ENCODE results near the gene HTATSF1.

HTATSF1 gene

DNA sequence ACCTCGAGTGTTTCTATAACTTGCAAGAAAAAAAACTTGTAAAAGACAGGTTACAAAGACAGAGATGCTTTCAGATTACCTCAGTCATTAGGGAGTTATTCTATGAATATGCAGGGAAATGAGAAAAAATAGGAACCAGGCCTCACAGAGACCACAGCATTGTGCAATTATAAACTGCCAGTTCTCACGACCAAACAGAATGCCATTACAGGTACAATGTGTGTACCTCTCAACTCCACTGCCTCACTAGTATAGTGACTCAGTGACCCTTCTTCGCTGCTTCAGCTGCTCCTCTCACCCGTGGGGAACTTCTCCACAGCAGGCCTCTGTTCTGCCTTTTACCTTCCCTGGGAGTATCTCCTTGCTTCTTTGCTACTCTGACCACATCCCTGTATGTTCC lies 2.3 kb upstream of the HTATSF1 start:
- TF ChIP-seq, protein P1, sequence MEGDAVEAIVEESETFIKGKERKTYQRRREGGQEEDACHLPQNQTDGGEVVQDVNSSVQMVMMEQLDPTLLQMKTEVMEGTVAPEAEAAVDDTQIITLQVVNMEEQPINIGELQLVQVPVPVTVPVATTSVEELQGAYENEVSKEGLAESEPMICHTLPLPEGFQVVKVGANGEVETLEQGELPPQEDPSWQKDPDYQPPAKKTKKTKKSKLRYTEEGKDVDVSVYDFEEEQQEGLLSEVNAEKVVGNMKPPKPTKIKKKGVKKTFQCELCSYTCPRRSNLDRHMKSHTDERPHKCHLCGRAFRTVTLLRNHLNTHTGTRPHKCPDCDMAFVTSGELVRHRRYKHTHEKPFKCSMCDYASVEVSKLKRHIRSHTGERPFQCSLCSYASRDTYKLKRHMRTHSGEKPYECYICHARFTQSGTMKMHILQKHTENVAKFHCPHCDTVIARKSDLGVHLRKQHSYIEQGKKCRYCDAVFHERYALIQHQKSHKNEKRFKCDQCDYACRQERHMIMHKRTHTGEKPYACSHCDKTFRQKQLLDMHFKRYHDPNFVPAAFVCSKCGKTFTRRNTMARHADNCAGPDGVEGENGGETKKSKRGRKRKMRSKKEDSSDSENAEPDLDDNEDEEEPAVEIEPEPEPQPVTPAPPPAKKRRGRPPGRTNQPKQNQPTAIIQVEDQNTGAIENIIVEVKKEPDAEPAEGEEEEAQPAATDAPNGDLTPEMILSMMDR (IDR thresholded peaks at IDR 0.05; ENCODE audit: control insufficient read depth, extremely low read depth, insufficient read depth) = no peak
- no peak for DNase-seq (ENCODE audit: low read depth)
- no peak overlapping the region for H3K4me3 ChIP-seq (ENCODE audit: low read depth, low read length)

DNA sequence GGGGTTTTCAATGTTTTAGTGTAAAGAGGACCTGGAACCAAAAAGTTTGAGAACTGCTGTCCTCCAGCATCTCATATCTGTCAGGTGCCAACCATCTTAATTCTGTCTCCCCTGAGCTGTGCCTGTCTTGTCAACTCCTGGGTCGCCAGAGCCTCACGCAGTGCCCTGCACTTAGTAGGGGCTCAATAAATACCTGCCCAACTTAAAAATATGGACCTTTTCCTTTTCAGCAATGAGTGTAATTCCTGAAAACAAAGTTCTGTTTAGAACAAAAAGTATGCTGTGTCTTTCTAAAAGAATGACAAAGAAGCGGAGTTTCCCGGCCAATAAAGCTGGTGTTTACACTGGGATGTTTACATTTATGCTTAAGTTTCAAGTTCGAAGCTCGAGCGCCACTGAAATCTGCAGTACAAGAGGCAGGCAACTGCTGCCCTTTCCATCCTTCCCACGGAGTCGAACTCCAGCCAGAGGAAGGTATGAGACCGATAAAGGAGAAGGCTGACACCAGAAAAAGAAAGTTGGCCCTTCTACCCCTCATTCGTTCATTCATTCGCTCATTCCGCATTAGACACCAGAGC lies 1.1 kb upstream of the HTATSF1 start:
- DNase-seq (ENCODE audit: low read depth) = no peak
- H3K4me3 ChIP-seq (ENCODE audit: low read depth, low read length) = peak overlapping the region; percentile 75
- TF ChIP-seq, protein P1 (IDR thresholded peaks at IDR 0.05; ENCODE audit: control insufficient read depth, extremely low read depth, insufficient read depth) = no peak

DNA sequence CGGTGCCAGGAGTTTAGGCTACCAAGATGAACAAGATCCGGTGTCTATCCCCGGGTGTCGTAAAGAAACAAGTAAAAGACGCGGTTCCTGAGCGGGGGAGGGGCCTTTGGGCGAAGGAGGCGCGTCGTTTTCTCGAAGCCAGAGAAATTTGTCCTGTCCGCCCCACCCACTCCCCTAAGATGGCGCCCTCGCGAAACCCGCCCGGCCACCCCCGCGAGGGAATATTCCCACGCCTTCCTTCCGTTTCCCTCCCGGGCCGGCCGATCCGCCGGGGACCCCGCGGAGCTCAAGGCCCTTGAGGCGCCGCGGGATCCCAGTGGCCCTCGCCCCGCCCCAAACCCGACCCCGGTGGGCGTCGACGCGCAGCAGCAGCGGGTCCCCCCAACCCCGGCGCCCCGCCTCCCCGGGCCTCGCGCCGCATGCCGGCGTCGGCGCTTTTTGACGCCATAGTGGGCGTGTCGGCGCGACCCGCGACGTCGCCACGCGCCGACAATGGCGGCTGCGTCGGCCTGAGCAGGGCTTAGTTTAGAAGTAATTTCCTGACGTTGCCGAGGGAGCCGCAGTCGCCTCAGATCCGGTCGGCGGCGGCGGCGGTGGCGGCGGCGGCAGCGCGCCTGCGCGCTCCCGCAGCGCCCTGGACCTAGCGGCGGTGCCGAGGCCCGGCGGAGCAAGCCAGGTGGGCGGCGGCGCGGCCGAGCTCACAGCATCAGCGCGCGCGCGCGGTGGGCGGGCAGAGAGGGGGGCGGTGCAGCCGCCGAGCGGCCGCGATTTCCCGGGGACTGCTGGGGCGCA lies 432 bp upstream of the HTATSF1 start:
- peak; percentile 65 for DNase-seq (ENCODE audit: low read depth)
- H3K4me3 ChIP-seq (ENCODE audit: low read depth, low read length) = peak overlapping the region; percentile 75
- TF ChIP-seq, protein P1 (IDR thresholded peaks at IDR 0.05; ENCODE audit: control insufficient read depth, extremely low read depth, insufficient read depth) = no peak

DNA sequence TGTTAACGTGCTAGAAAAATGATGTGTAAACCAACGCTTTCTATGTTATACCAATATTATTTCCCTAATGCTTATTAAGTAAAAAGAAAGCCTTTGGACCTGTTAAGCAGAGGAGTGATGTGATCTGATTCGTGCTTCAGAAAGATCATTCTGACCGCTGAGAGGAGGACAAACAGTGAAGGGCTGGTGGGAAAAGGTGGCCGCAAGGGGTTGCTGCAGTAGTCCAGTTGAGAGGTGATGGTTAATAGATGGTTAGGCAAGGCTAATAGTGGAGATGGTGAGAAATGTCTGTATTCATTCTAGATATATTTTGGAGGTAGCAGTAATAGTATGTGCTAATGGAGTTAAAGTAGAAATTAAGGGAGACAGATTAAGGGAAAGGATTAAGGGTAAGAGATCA lies 21.7 kb downstream of the HTATSF1 start:
- TF ChIP-seq, protein P1 (IDR thresholded peaks at IDR 0.05; ENCODE audit: control insufficient read depth, extremely low read depth, insufficient read depth) = no peak
- H3K4me3 ChIP-seq (ENCODE audit: low read depth, low read length) = no peak overlapping the region
- no peak for DNase-seq (ENCODE audit: low read depth)

DNA sequence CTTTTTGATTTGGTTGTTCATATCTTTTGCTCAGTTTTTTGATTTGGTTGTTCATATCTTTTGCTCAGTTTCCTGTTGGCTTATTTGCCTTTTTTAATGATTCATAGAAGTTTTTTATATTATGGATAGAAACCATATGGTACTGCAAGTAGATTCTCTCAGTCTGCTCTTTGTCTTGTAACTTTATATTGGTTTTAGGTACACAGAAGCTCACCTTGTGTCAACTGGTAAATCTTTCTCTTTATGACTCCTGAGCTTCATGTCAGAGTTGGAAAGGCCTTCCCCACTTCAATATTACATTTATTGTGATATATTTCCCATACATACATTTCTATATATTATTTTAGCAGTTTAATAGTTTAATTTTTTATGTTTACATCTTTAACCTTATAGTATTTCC lies 26.4 kb downstream of the HTATSF1 start:
- TF ChIP-seq, protein P1 (IDR thresholded peaks at IDR 0.05; ENCODE audit: control insufficient read depth, extremely low read depth, insufficient read depth) = no peak

DNA sequence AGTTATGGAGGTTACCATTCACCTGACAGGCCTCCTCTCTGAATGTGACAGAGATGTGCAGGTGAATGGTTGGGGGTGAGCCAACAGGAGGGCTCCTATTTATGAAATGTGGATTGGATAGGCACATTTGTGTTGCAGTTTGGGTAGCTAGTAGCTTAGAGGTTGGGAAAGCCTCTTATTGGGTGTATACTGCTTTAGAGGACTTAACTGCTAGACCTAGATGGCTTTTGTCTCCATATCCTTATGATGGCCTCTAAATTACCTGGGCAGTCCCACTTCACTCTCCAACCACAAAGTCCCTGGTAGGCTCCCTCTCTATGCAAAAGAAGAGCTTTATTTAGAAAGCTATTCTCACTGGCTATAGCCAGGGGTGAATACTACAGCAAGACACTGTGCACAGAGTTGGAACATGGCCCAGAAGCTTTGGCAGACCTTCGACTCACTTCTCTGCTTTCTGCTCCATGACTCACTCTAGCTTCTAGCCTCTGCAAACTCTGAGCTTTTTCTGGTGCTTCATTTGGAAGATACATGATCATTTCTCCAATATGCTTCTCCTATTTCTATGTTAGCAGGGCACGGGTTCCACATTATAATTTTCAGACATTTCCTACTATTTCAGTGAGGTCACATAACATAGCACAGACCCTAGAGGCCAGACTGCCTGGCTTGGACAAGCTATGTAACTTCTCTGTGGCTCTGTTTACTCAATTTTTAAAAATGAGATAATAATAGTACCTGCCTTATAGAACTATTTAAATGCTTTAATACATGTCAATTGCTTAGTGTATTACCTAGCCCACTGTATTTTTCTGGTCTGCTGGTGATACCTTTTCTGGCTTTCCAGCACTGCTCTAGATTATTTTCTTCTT lies 28.6 kb downstream of the HTATSF1 start:
- peak; percentile 52 for DNase-seq (ENCODE audit: low read depth)

More for the DNA sequence above, 26.4 kb downstream of the HTATSF1 start:
- H3K4me3 ChIP-seq (ENCODE audit: low read depth, low read length) = no peak overlapping the region
- no peak for DNase-seq (ENCODE audit: low read depth)

More for the DNA sequence above, 28.6 kb downstream of the HTATSF1 start:
- TF ChIP-seq, protein P1 (IDR thresholded peaks at IDR 0.05; ENCODE audit: control insufficient read depth, extremely low read depth, insufficient read depth) = no peak
- H3K4me3 ChIP-seq (ENCODE audit: low read depth, low read length) = no peak overlapping the region

All from LNCaP clone FGC (cell line).